HG03060 (cell line): ENCODE measurements around the gene SUGP2.

Experiments used
- ATAC-seq: cut with Tn5 transposase; IDR thresholded peaks from one replicate; pipeline ENCODE4 v1.9.1; 2021; ENCODE audit warnings: low read depth, moderate number of reproducible peaks; ENCODE audit not compliant: unreplicated experiment

The SUGP2 gene

DNA sequence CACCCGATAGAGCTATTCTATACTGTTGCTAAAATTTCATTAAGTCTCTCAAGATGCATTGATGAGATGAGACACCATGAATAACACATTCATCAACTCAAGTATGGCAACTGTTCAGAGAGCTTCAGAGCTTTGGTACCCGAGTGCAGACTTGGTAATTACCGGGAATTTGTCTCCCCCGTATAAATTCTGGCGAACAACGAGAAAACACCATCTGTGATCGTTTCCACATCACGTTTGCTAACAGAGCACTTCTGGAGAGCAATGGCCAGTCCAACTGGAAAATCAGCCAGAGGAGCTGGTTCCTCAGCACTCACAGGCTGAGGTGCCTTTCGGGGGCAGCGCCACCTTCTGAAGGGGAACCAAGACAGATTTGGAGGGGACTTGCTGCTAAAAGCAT lies 40.2 kb downstream of the SUGP2 start:
- ATAC-seq, result no peak

DNA sequence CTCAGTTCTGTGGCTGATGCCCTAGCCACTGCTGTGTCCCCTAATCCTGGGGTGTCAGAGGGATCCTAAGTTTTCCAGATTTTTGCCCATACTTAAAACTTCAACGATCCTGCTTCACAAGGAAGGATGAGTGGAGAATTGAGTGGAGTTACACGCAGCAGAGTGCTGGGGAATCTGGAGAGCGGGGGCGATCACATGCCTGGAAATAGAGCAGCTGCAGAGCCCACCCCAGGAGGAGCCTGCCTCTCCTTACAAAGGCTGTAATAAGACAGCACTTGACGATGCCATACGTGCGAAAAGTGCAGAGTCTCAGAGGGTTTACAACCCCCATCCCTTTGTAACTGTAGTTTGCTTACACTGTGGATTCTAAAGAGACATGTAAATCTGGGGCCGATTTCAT lies 40.6 kb downstream of the SUGP2 start:
- ATAC-seq, result no peak

DNA sequence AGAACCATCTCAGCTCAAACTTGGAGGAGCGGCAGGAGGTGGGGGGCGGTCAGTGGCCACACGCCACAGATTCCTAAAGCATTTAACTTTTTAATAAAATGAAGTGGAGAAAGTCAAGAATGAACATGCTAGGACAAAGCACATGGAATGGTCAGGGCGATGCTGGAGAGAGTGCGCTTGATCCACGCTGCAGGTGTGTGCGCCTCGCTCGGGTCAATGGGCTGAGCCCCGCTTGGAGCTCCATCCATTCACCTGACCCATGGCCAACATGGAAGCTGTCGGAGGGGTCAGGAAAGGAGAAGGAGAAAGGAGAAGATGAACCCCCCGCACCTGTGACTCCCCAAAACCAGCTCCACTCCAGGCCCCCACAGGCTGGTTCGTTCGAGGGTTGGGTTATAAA lies 41.8 kb downstream of the SUGP2 start:
- ATAC-seq, result no peak

DNA sequence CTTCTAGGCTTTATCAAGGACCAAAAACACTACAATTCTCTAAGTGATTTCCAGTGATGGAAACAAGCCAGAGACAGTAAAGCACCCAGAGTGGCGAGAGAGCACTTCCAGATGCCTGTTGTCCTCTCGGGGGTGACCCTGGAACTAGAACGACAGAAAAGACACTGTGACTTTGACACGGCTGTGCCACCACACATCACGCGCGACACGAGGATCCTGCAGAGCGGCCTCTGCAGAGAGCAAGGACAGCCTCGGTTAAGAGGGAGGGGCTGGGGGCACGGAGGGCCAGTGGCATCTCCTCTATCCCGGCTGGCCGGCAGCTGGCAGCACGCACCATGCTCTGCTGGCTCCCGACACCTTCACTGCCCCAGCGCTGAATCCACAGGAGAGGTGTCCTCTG lies 42.3 kb downstream of the SUGP2 start:
- ATAC-seq, result no peak

DNA sequence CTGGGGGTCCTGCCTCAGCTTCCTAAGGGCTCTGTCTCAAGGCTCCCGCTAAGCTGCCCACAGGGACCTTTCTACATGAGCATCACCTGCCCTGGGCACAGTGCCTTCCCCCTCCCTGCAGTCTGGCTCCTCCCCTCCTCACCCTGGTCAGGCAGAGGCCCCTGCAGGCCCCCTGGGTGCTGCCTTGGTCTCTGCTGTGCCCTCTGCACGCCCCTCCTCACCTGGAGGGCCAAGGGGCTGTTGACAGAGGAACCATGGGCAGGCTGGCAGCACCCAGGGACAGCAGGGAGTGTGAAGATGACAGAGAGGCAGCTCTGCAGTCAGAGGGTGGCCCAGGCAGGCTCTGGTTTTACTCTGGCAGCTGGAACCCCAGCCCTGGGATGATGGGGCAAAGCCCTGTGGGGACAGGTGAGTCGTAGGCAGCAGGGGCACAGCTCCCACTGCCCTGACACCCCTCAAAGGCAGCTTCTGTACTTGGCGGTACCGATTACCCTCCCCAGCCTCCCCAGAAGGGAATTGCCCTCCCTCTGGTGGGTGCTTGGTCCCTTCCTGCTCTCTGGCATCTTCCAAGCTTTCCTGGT lies 43.1 kb downstream of the SUGP2 start:
- no peak for ATAC-seq

DNA sequence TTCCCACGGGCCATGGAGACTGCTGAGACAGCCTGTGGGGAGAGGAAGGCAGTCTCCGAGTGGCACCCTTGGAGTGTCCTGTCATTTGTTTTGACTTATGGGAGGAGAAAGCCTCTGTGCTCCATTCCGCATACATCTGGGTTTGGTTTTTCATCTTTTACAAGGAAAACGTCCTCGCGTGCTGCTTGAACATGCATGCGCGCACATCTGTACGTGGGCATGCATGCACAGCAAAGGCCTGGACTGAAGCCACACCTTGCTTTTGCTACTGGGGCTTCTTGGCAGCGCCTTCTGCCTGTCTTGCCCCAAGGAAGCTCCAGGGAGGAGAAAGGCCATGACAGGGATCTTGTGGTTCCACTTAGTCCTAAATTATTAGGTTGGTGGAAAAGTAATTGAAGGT lies 44.0 kb downstream of the SUGP2 start:
- ATAC-seq, result no peak

DNA sequence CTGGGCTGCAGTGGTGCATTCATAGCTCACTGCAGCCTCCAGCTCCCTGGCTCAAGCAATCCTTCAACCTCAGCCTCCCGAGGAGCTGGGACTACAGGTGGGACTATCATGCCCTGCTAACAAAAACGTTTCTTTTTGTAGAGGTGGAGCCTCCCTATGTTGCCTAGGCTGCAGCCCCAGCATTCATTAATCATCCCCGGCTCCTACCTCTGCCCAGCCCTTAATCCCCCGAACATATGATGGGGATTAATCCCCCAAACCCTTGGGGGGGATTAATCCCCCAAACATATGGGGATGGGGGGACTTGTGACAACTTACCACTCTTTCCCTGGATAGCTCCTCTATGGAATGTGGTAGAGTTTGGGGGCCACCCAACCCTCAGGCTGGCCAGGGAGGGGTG lies 45.9 kb downstream of the SUGP2 start:
- no peak for ATAC-seq

DNA sequence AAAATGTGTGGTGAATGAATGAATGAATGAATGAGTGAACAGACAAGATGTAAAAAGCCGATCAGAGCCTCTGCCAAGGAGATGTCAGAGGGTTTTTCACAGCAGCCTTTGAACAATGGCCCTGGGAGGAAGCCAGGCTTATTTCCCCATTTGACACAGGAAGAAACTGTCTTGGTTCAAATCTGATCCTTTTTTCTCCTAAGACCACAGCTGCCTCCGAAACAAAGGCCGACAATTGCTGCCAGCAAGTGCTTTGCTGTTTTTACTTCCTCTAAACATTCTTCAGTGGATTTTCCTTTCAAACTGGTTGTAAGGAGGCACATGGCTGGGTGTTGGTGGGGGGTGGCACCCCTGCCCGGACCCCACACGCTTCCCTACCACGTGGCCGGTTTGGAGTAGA lies 48.1 kb downstream of the SUGP2 start:
- no peak for ATAC-seq

DNA sequence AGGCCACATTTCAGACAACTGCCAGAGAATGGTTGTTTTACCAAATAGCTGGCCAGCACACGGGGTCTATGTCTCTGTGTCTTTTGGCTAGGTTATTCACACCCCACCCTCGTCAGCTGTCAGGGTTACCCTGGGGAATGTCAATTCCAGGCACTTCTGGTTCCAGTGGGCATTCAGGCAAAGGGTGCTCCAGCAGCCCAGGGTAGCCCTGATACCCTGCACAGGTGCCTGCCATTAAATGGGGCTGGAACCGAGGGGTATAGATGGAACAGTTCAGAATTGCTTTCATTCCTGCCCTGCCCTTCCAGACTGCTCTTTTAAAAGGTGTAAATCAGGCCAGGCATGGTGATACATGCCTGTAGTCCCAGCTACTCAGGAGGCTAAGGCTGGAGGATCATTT lies 49.1 kb downstream of the SUGP2 start:
- ATAC-seq, result no peak

DNA sequence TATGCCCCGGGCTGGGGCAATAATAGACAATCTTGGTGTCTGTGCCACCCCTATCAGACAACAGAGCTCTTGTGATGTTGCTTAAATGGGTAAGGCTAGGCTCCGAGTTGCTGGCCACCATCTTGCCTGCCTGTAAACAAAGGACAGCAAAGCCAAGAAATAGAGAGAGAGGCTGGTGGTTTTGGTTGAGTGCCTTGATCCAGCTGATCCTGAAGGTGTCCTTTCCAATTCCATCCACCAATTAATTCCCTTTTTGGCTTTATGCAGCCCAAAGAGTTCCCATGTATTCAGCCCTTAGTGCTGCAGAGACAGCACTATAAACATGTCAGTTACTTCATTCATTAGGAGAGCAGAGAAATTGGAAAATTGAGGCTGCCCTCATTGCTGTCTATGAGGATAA lies 50.6 kb downstream of the SUGP2 start:
- ATAC-seq, result no peak

DNA sequence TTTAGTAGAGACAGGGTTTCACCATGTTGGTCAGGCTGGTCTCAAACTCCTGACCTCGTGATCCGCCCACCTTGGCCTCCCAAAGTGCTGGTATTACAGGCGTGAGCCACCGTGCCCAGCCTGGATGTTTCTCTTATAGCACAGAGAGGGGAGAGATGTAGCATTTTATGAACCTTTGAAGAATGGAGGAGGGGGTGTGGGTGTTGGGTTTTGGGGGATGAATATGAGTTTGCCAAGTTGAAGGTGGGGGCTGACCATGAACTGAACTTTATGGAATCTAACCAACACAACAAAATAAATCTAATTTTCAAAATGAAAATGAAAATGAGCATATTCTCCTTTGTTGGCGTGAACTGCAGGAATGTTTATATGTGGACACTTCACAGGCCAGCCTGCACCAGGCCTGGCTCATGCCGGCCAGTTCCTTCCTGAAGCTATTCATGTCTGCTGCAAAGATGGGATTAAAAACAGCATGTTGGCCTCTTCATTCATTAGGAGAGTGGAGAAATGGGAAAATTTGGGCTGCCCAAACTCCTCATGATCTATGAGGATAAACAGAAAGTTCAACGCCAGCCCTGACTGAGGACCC lies 52.8 kb downstream of the SUGP2 start:
- ATAC-seq, result no peak

DNA sequence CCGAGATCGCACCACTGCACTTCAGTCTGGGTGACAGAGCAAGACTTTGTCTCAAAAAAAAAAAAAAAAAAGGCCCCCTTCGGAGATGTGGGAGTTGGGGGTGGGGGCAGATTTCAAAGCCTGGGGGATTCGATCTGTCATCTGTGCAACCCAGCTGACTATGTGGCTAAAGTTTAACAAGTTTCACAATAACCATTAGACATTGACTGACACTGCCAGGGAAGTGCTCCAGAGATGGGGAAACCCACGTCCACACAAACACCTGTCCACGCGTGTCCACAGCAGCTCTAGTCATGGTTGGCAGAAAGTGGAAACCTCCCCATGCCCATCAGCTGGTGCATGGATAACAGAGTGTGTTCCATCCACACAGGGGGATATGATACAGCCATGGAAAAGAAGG lies 54.7 kb downstream of the SUGP2 start:
- no peak for ATAC-seq

DNA sequence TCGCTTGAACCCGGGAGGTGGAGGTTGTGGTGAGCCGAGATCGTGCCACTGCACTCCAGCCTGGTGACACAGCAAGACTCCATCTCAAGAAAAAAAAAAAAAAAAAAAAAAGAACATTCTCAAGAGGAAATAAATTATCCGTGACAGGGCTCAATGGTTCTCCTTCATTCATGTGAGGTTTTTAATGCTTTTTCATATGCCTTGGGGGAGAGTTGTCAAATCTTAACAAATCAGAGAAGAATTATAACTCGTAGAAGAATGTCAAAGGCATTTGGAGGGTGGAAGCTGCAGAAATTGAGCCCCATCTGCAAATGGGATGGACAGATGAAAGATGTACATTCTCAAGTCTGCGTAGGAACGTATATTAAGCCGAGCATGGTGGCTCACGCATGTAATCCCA lies 57.4 kb downstream of the SUGP2 start:
- ATAC-seq, result no peak

DNA sequence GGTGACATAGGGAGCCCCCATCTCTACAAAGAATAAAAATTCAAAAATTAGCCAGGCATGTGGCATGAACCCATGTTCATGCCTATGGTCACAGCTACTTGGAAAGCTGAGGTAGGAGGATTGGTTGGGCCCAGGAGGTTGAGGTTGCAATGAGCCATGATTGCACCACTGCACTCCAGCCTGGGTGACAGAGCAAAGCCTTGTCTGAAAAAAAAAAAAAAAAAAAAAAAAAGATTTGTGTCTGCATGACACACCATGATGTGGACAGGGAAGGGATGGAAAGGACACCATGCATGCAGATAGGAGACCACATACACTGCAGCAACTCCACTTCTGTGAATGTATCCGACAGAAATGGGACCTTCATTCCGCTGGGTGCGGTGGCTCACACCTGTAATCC lies 58.3 kb downstream of the SUGP2 start:
- no peak for ATAC-seq

DNA sequence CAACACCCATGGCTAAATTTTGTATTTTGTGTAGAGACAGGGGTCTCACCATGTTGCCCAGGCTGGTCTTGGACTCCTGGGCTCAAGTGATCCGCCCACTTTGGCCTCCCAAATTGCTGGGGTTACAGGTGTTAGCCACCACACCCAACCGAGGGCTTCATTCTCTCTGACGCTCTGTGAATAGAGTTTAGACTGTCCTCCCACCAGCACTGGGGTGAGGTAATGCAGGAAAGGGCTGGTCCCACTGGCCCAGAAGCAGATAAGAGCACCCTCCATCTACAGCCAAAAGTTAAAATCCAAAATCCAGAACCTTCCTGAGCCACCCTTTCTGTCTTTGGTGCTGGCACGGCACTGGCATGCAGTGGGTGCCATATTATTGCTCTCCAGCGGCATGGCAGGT lies 60.5 kb downstream of the SUGP2 start:
- ATAC-seq, result no peak

DNA sequence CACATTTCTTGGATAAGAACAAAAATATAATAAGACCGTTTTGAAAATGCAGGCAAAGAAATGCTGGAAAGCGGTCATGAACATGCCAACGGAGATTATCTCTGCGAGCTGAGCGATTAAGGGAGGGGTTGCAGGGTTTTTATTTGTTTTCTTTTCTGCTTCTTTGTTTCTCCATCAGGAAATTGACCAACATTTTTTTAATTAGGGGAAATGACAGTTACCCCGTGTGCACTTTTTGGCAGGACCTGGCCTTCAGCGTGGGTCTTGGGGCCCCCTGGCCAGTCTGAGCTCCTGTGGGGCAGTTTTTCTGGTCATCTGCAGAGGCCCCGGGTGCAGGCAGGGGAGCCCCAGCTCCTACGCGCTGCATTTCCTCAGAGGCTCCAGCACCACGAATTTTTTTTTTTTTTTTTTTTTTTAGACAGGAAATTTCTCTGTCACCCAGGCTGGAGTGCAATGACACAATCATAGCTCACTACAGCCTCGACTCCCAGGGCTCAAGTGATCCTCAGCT lies 61.0 kb downstream of the SUGP2 start:
- no peak for ATAC-seq

DNA sequence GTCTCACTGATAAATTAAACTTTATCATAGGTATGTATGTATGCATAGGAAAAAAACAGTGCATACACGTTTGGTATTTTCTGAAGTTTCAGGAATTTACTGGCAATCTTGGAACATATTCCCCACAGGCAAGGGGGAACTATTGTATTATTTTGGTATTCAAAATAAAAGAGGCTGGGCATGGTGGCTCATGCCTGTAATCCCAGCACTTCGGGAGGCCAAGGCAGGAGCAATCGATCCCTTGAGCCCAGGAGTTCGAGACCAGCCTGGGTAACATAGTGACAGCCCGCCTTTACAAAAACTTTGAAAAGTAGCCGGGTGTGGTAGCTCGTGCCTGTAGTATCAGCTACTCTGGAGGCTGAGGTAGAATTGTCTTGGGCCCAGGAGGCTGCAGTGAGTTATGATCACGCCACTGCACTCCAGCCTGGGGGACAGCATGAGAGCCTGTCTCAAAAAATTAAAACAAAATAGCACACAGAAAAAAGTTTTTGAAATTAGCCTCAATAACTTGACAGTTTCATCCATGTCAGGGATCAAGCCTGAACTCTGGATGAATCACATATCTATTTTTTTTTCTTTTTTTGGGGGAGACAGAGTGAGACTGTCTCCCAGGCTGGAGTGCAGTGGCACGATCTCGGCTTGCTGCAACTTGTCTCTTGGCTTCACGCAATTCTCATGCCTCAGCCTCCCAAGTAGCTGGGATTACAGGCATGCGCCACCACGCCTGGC lies 63.2 kb downstream of the SUGP2 start:
- ATAC-seq, result no peak

DNA sequence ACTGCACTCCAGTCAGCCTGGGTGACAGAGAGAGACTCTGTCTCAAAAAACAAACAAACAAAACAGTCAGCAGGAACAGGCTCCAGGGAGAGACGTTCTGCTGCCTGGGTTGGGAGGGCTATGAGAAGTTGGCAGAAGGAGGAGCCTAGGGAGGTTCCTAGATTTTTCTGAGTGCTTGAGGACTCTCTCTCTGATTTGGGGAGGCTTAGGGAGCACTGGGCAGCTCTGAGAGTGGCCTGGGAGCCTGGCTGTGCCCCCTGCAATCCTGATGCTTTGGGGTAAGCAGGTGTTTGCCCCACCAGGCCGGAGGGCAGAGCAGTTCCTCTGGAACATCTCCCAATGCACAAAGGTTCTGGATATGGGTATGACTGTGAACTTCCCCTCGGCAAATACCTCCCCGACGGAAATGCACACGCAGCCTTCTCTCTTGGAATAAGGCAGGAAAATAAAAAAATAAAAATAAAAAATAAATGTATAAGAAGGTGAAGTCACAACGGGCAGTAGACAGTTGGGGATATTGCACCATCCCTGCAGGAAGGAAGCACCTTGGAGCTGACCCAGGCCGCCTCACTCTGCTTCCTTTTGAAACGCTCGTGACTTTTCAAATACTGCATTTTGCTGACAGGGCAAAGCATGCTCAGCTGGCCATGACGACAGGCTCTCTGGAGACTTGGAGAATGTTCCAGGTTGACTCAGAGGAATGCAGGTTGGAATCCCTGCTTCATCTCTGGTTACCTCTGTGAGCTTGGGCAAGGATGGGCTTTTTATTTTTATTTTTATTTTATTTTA lies 65.8 kb downstream of the SUGP2 start:
- no peak for ATAC-seq

DNA sequence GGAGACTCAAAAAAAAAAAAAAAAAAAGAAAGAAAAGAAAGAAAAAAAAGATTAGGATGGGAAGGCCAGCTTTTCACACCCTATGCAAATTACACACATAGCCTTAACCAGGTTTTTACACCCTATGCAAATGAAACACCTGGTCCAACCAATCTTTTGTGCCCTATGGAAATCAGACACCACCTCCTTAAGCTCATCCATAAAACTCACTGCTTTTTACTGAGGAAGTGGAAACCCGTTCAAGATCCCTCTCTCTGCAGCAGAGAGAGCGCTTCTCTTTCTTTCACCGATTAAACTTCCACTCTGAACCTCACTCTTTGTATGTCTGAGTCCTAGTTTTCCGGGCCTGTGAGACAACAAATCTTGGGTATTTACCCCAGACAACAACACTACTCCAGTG lies 67.0 kb downstream of the SUGP2 start:
- no peak for ATAC-seq

DNA sequence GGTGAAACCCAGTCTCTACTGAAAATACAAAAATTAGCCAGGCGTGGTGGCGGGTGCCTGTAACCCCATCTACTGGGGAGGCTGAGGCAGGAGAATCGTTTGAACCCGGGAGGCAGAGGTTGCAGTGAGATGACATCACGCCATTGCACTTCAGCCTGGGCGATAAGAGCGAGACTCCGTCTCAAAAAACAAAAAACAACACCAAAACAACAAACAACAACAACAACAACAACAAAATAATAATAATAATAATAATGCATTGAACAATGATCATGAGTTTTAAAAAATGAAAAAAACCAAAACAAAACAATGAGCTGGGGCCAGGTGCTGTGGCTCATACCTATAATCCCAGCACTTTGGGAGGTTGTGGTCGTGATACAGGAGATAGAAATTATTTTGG lies 69.2 kb downstream of the SUGP2 start:
- ATAC-seq, result no peak
